ENCODE measurements around the gene MAP2K7. TPM values are rescaled to one million over a fixed set of nuclear protein-coding genes. Genes with fewer than 3 reads are reported as not detected.

MAP2K7 gene
- total and polyA plus RNA-seq, 8 donors: 25.7 to 33.1 (median 30.6) TPM

DNA sequence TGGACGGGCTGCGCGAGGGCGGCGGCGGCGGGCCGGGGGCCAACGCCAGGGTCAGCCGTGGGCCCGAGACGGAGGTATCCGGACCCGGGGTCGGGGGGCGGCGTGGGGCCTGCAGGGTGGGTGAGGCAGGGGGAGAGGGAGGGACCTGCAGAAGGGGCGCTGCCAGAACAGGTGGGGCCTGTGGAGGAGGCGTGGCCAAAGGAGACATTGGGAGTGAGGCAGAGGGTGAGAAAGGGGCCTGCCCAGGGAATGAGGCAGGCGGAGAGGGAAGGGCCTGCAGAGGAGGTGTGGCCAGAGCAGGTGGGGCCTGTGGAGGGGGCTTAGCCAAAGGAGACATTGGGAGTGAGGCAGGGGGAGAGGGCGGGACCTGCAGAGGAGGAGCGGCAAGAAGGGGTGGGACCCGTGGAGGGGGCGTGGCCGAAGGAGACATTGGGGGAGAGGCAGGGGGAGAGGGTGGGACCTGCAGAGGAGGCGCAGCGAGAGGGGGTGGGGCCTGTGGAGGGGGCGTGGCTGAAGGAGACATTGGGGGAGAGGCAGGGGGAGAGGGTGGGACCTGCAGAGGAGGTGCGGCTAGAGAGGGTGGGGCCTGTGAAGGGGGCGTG is 33.7 kb upstream of the MAP2K7 start:
- DNase-seq (no peak), ATAC-seq (no peak)
- TF ChIP-seq, protein P1, sequence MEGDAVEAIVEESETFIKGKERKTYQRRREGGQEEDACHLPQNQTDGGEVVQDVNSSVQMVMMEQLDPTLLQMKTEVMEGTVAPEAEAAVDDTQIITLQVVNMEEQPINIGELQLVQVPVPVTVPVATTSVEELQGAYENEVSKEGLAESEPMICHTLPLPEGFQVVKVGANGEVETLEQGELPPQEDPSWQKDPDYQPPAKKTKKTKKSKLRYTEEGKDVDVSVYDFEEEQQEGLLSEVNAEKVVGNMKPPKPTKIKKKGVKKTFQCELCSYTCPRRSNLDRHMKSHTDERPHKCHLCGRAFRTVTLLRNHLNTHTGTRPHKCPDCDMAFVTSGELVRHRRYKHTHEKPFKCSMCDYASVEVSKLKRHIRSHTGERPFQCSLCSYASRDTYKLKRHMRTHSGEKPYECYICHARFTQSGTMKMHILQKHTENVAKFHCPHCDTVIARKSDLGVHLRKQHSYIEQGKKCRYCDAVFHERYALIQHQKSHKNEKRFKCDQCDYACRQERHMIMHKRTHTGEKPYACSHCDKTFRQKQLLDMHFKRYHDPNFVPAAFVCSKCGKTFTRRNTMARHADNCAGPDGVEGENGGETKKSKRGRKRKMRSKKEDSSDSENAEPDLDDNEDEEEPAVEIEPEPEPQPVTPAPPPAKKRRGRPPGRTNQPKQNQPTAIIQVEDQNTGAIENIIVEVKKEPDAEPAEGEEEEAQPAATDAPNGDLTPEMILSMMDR (IDR thresholded peaks at IDR 0.05): no peak
- no peak overlapping the region for H3K27ac ChIP-seq
- H3K9me3 ChIP-seq: no peaks in the 10 kb centered on the region
- intact Hi-C loops (cut with DNase I): no loop called here
- H3K36me3 ChIP-seq: no peaks in the 10 kb centered on the region
- H3K27me3 ChIP-seq: peaks cover 22 to 79% of the 10 kb centered on the region in 2 donors
- peak overlapping the region in 1 of 2 donors; percentile 41 for H3K4me3 ChIP-seq
- peaks cover 10 to 50% of the 10 kb centered on the region in 2 donors for H3K4me1 ChIP-seq

DNA sequence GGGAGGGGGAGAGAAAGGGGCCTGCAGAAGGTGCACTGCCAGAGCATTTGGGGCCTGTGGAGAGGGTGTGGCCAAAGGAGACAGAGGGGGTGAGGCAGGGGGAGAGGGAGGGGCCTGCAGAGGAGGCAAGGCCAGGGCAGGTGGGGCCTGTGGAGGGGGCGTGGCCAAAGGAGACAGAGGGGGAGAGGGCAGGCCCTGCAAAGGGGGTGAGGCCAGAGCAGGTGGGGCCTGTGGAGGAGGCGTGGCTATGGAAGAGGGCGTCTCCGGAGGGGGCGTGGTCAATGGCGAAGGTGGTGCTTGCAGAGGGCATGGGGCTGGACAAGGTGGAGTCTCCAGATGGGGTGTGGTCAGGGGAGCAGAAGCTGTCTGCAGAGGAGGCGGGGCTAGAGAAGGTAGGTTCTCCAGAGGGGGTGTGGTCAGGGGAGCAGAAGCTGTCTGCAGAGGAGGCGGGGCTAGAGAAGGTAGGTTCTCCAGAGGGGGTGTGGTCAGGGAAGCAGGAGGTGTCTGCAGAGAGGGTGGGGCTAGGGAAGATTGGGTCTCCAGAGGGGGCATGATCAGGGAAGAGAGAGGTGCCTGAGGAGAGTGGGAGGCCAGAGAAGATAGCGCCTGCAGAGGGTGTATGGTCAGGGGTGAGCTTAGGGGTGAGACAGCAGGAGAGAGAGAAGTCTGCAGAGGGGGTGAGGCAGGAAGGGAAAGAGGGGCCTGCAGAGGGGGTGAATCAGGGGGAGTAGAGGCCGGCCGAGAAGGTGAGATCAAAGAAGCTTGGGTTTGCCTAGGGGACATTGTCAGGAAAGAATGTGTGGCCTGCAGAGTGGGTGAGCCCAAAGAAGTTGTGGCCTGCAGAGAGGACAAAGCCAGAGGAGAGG is 32.9 kb upstream of the MAP2K7 start:
- Histone ChIP-seq H3K27me3 (peaks cover 27 to 79% of the 10 kb centered on the region in 2 donors), H3K36me3 (no peaks in the 10 kb centered on the region), H3K9me3 (no peaks in the 10 kb centered on the region), H3K4me3 (no peak overlapping the region), H3K27ac (peak overlapping the region in 1 of 2 donors; percentile 44), H3K4me1 (peaks cover 10 to 50% of the 10 kb centered on the region in 2 donors)
- ATAC-seq: no peak
- intact Hi-C loops (cut with DNase I): no loop called here
- TF ChIP-seq, protein P1 (IDR thresholded peaks at IDR 0.05): no peak
- peak in 2 of 4 donors; percentile 42 to 64 for DNase-seq

DNA sequence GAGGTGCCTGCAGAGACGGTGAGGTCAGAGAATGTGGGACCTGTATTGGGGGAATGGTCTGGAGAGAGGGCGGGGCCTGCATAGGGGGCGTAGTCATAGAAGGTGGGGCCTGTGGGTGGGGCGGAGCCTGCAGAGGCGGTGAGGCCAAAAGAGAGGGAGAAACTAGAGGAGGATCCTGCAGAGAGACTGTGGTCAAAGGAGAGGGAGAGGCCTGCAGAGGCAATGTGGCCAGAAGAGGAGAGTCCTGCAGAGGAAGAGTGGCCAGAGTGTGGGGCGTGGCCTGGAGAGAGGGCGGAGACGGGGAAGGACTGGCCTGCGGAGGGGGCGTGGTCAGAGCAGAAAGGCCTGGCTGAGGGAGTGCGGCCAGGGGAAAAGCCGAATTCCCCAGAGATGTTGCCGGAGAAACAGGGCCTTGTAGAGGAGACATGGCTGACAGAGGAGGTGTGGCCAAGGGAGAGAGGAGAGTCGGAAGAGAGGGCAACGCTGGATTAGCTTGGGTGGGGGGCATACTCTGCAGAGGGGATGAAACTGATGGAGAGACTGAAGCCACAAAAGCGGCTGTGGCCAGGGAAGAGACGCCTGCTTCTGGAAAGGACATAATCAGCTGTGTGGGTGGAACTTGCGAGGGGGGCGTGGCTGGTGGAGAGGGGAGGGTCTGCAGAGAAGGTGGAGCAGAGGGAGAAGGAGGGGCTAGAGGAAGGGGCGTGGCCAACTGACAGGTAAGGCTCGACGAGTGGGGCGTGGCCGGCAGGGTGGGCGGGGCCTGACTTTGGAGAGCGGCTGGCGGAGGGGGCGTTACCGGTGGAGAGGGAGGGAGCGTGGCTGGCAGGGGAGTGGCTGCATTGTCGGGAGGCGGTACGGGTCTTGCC is 32.0 kb upstream of the MAP2K7 start:
- Histone ChIP-seq H3K27me3 (peaks cover 27 to 79% of the 10 kb centered on the region in 2 donors), H3K4me1 (peaks cover 10 to 50% of the 10 kb centered on the region in 2 donors), H3K4me3 (peak overlapping the region; percentile 9 to 15), H3K36me3 (no peaks in the 10 kb centered on the region), H3K27ac (peak overlapping the region; percentile 37 to 44), H3K9me3 (no peaks in the 10 kb centered on the region)
- TF ChIP-seq, protein P1 (IDR thresholded peaks at IDR 0.05): no peak
- DNase-seq: peak in 3 of 4 donors; percentile 87 to 95 (median 93)
- intact Hi-C loops (cut with DNase I): no loop called here
- peak; percentile 63 for ATAC-seq

DNA sequence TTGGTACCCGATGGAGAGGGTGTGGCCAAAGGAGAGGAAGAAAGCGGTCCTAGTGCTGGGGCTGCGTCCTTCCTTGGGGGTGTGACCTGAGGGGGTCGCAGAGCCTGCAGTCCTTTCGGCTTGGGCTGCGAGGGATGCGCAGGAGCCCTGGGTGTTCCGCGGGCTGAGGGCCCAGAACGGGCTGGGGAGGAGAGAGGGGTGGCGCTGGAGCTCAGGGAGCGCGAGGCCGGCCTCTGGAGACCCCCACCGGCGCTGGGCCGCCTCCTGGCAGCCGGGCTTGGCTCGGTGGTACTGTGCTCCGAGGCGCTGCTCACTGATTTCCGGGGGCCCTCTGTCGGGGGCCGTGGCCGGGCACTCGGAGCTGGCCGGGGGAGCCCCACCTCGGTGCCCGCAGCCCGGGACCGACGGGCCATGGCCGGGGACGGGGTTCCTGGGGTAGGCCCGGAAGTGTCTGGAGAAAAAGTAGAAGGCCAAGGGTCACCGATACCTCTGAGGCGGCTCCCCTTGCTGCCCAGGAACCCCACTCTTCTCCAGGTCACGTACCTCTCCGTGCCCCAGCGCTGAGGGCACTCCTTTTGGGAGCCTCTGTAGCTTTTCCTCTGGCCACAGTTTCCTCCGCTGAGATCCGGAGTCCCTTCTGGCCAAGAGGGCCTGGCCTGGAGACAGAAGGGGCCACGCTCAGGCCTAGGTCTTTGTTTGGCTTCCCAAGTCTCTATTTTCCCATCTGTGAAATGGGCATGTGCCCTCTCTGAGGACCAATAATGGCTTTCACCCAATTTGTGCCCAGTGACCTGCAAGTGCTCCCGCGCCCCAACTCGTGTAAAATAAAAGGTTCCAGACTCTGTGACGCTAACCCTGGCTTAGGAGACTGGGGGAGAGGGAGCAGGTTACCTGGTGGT is 31.1 kb upstream of the MAP2K7 start:
- Histone ChIP-seq H3K9me3 (no peaks in the 10 kb centered on the region), H3K4me1 (peaks cover 10 to 50% of the 10 kb centered on the region in 2 donors), H3K27me3 (peaks cover 27 to 74% of the 10 kb centered on the region in 2 donors), H3K36me3 (no peaks in the 10 kb centered on the region), H3K27ac (no peak overlapping the region), H3K4me3 (no peak overlapping the region)
- TF ChIP-seq, protein P1 (IDR thresholded peaks at IDR 0.05): no peak
- DNase-seq: peak in 1 of 4 donors; percentile 77
- no peak for ATAC-seq
- intact Hi-C loops (cut with DNase I): no loop called here

Measured in left lung (tissue), 10 donors.